ENCODE results near the gene CKLF. TPM values are rescaled to one million over a fixed set of nuclear protein-coding genes. Genes with fewer than 3 reads are reported as not detected.

CKLF gene
- total RNA-seq, 1 experiment from 2014 or later, result 77.1 TPM

DNA sequence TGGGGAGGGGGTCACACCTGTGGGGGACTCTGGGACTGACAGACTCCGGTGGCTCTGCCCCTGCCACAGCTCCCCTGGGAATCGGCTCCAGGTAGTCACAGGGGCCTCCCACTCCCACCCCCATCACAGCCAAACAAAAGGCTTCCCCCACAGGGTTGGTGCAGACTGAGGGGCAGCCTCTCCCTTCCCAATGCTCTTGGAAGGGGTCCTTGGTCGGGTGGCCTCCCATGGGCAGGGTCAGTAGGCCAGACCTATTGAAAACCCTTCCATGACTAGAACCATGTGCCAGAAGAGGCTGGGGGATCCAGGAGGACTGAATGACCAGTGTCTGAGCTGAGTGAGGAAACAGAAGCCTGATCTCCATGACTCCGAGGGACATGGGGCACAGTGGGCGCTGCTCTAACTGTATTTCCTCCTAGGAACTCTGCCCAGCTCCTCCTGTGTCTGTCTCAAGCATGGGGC is 31.1 kb upstream of the CKLF start:
- Histone ChIP-seq H3K4me2 (peak overlapping the region; percentile 50), H3K9me3 (ENCODE audit: insufficient read depth, low read depth) (no peaks in the 10 kb centered on the region), H3K79me2 (ENCODE audit: low read depth) (no peaks in the 10 kb centered on the region), H3K27me3 (ENCODE audit: insufficient read depth, low read depth) (no peaks in the 10 kb centered on the region), H4K20me1 (ENCODE audit: insufficient read depth) (no peaks in the 10 kb centered on the region), H3K27ac (peak overlapping the region; percentile 82), H3K36me3 (ENCODE audit: low read depth) (no peaks in the 10 kb centered on the region), H3K4me1 (replicated peaks; ENCODE audit: insufficient read depth) (peaks cover 55% of the 10 kb centered on the region), H2AFZ (no peak overlapping the region), H3K4me3 (no peak overlapping the region), H3F3A (ENCODE audit: insufficient read depth, low read depth) (peaks cover 31% of the 10 kb centered on the region), H3K9me2 (ENCODE audit: insufficient read depth) (no peaks in the 10 kb centered on the region)
- TF ChIP-seq, protein P1, sequence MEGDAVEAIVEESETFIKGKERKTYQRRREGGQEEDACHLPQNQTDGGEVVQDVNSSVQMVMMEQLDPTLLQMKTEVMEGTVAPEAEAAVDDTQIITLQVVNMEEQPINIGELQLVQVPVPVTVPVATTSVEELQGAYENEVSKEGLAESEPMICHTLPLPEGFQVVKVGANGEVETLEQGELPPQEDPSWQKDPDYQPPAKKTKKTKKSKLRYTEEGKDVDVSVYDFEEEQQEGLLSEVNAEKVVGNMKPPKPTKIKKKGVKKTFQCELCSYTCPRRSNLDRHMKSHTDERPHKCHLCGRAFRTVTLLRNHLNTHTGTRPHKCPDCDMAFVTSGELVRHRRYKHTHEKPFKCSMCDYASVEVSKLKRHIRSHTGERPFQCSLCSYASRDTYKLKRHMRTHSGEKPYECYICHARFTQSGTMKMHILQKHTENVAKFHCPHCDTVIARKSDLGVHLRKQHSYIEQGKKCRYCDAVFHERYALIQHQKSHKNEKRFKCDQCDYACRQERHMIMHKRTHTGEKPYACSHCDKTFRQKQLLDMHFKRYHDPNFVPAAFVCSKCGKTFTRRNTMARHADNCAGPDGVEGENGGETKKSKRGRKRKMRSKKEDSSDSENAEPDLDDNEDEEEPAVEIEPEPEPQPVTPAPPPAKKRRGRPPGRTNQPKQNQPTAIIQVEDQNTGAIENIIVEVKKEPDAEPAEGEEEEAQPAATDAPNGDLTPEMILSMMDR (conservative IDR thresholded peaks at IDR 0.05), result no peak
- TF ChIP-seq EZH2 (IDR thresholded peaks at IDR 0.05; ENCODE audit: low read depth), result no peak
- no peak for DNase-seq
- ChIA-PET POLR2A (ENCODE audit: unreplicated experiment) (no interaction called here), CTCF (interaction anchor here (0.7 to 1.4 kb wide), 2 partner anchors 11 to 175 kb away, joined by 4 to 10 read pairs; no protein-coding TSS in a partner anchor)
- BruUV-seq (replicated peaks), result no TSS peak
- intact Hi-C loops (cut with micrococcal nuclease; ENCODE audit: unreplicated experiment), result no loop called here

DNA sequence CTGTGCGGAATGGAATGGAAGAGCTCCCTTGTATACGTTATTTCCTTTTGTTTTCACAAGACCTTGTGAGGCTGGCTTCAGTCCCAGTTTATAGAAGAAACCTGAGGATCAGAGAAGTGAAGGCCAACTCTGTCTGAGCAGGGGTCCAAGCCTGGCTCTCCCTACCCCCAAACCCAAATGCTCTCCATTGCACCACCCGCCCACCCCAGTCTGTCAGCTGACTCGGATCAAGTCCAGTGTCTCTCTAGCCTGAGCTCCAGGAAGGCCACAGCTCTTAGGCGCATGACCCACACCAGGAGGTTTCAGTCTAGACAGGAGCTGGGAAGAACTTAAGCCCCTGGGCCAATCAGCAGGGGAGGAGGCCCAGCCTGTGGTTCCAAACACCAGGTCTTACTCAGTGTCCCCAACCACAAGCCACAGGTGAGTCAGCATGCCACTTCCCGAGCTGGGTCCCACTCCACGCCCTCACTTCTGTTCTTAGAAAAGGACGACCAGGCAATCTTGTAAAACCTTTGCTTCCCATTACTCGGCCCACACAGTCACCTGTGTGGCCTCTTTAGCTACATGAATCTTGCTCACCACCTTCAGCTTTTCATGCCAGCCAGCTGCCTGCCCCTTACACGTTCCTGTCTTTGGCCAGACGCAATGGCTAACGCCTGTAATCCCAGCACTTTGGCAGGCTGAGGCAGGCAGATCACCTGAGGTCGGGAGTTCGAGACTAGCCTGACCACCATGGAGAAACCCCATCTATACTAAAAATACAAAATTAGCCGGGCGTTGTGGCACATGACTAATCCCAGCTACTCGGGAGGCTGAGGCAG is 30.2 kb upstream of the CKLF start:
- intact Hi-C loops (cut with micrococcal nuclease; ENCODE audit: unreplicated experiment), result loop anchor here (1.0 to 2.0 kb wide), 2 partner anchors 14 to 31 kb away; partner anchors contain the start of gene CKLF
- Histone ChIP-seq H3K79me2 (ENCODE audit: low read depth) (no peaks in the 10 kb centered on the region), H3K27ac (peak overlapping the region; percentile 82), H2AFZ (no peak overlapping the region), H3K4me3 (no peak overlapping the region), H3K27me3 (ENCODE audit: insufficient read depth, low read depth) (no peaks in the 10 kb centered on the region), H4K20me1 (ENCODE audit: insufficient read depth) (no peaks in the 10 kb centered on the region), H3K4me1 (replicated peaks; ENCODE audit: insufficient read depth) (peaks cover 49% of the 10 kb centered on the region), H3K9me3 (ENCODE audit: insufficient read depth, low read depth) (no peaks in the 10 kb centered on the region), H3K9me2 (ENCODE audit: insufficient read depth) (no peaks in the 10 kb centered on the region), H3K4me2 (peak overlapping the region; percentile 50), H3K36me3 (ENCODE audit: low read depth) (no peaks in the 10 kb centered on the region), H3F3A (ENCODE audit: insufficient read depth, low read depth) (peaks cover 29% of the 10 kb centered on the region)
- ChIA-PET CTCF (interaction anchor here (0.6 to 1.4 kb wide), 5 partner anchors 12 to 351 kb away, joined by 3 to 10 read pairs (median 4); no protein-coding TSS in a partner anchor), POLR2A (ENCODE audit: unreplicated experiment) (interaction anchor here (0.6 to 0.7 kb wide), 5 partner anchors 10 to 105 kb away, joined by 3 to 9 read pairs (median 3); no protein-coding TSS in a partner anchor)
- BruUV-seq (replicated peaks), result no TSS peak
- TF ChIP-seq, protein P1 (conservative IDR thresholded peaks at IDR 0.05), result no peak
- TF ChIP-seq EZH2 (IDR thresholded peaks at IDR 0.05; ENCODE audit: low read depth), result no peak
- peak; percentile 91 to 98 for DNase-seq

DNA sequence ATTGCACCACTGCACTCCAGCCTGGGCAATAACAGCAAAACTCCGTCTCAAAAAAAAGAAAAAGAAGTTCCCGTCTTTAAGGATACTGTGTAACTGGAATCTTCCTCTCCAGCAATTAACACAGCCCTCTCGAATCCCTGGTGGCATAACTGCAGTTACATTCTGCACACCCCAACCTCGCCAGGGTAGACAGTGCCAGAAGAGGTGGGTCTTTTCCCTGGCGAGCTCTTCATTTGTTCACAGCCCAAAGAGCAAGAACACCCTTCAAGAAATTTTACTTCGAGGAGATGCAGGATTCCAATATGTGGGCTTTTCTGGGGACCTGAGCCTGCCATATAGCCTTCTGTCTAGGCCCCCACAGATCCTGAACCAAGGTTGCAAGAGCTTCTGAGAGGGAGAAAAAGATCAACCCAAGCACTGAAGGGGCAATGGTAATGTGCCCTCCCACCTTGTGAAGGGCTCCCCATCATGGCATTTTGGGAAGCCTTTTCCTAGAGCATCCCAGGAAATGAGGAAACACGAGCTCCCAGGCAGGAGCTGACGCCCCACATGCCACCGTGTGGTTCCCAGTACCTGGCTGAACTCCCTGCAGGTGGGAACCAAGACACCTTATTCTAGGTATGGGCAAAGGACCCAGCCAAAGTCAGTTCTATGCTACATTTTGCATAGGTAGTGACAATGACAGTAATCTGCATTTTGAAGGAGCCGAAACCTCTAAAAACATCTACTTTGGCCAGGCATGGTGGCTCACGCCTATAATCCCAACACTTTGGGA is 29.4 kb upstream of the CKLF start:
- peak overlapping the region; percentile 82 for H3K27ac ChIP-seq
- peaks cover 40% of the 10 kb centered on the region for H3K4me1 ChIP-seq (replicated peaks; ENCODE audit: insufficient read depth)
- no peak overlapping the region for H2AFZ ChIP-seq
- no peaks in the 10 kb centered on the region for H4K20me1 ChIP-seq (ENCODE audit: insufficient read depth)
- POLR2A ChIA-PET (ENCODE audit: unreplicated experiment), result interaction anchor here (0.6 kb wide), 1 partner anchor 15 kb away, joined by 5 read pairs; no protein-coding TSS in a partner anchor
- no peak for DNase-seq
- H3K9me3 ChIP-seq (ENCODE audit: insufficient read depth, low read depth), result no peaks in the 10 kb centered on the region
- H3K9me2 ChIP-seq (ENCODE audit: insufficient read depth), result no peaks in the 10 kb centered on the region
- peaks cover 22% of the 10 kb centered on the region for H3F3A ChIP-seq (ENCODE audit: insufficient read depth, low read depth)
- no peak for TF ChIP-seq EZH2 (IDR thresholded peaks at IDR 0.05; ENCODE audit: low read depth)
- TF ChIP-seq, protein P1 (conservative IDR thresholded peaks at IDR 0.05), result no peak
- peak overlapping the region; percentile 46; the same call in 1 of the 2 replicates for H3K4me2 ChIP-seq
- TSS peak; percentile 84 for BruUV-seq (replicated peaks)
- H3K79me2 ChIP-seq (ENCODE audit: low read depth), result no peaks in the 10 kb centered on the region
- H3K27me3 ChIP-seq (ENCODE audit: insufficient read depth, low read depth), result no peaks in the 10 kb centered on the region
- CTCF ChIA-PET, result interaction anchor here (0.9 to 1.0 kb wide), 2 partner anchors 15 to 116 kb away, joined by 3 to 4 read pairs; no protein-coding TSS in a partner anchor
- no peak overlapping the region for H3K4me3 ChIP-seq
- intact Hi-C loops (cut with micrococcal nuclease; ENCODE audit: unreplicated experiment), result loop anchor here (1.0 to 2.0 kb wide), 2 partner anchors 15 to 30 kb away; partner anchors contain the start of gene CKLF
- H3K36me3 ChIP-seq (ENCODE audit: low read depth), result no peaks in the 10 kb centered on the region

Data from PC-9 (cell line).